Gastroesophageal sphincter (tissue), 4 donors: ENCODE data around the gene EMID1. TPM values are rescaled to one million over a fixed set of nuclear protein-coding genes. Genes with fewer than 3 reads are reported as not detected.
"Not testable (repeated sequence)": the region's sequence is repeated elsewhere in the genome, so short reads cannot be mapped to it uniquely, and the experiment has no call there.

ENCODE experiments used
- ATAC-seq: fragments of 150-250 bp; one replicate; pipeline ENCODE4 v1.9.1; 2016; ENCODE audit warnings: mild to moderate bottlenecking, moderate library complexity
- H3K27ac ChIP-seq, 4 donors: fragments of 200-600 bp; sonication (generic) in 3 of 4; 1 replicate in 3 of 4; 2 replicates in 1 of 4; pipeline ENCODE4 v1.5.1; 2016 to 2019
- H3K27me3 ChIP-seq: fragments of 200-600 bp; sonication (generic); one replicate; pipeline ENCODE4 v1.5.1; 2019
- H3K36me3 ChIP-seq, 2 donors: fragments of 200-600 bp; sonication (generic); one replicate each; pipeline ENCODE4 v1.5.1; 2019; ENCODE audit warnings: control low read depth in 1 of 2
- H3K4me1 ChIP-seq, 3 donors: fragments of 200-600 bp; sonication (generic); 1 replicate in 2 of 3; 2 replicates in 1 of 3; pipeline ENCODE4 v1.5.1; 2016 to 2019; ENCODE audit warnings: control low read depth in 2 of 3
- H3K4me3 ChIP-seq, 2 donors: fragments of 200-600 bp; sonication (generic); one replicate each; pipeline ENCODE4 v1.5.1; 2019; ENCODE audit warnings: mild to moderate bottlenecking in 1 of 2, moderate library complexity in 1 of 2
- H3K9me3 ChIP-seq, 3 donors: fragments of 200-600 bp; sonication (generic); one replicate each; pipeline ENCODE4 v1.5.1; 2017 to 2019; ENCODE audit warnings: control low read depth in 2 of 3
- EP300 ChIP-seq: sonication (generic); formaldehyde crosslinking; IDR thresholded peaks from one replicate; pipeline ENCODE4 v1.6.1; 2017; ENCODE audit warnings: antibody characterized with exemption, mild to moderate bottlenecking
- POLR2A ChIP-seq, 2 donors: fragments of 450-650 bp; IDR thresholded peaks; one replicate each; pipeline ENCODE4 v1.6.1; 2017; ENCODE audit warnings: antibody characterized with exemption in 2 of 2, mild to moderate bottlenecking in 2 of 2, moderate library complexity in 1 of 2
- POLR2AphosphoS5 ChIP-seq: sonication (generic); formaldehyde crosslinking; IDR thresholded peaks from one replicate; pipeline ENCODE4 v1.6.1; 2017; ENCODE audit warnings: antibody characterized with exemption
- WGBS, 2 donors: methylation state at CpG; one replicate each; pipeline ENCODE4 v1.1.5; 2018; ENCODE audit warnings: low coverage in 1 of 2; 5-methylcytosine and 5-hydroxymethylcytosine counted together
- total RNA-seq, 4 donors: library from RNA; depleted of rRNA; stranded (reverse); fragments of >200 nt; gene quantifications; one replicate each; pipeline ENCODE4 v1.1.0, GENCODE V29; 2016
- TF ChIP-seq, protein P1 (sequence below), 4 experiments: fragments of 200-600 bp in 2 of 4; fragments of 450-650 bp in 2 of 4; sonication (generic) in 1 of 4; IDR thresholded peaks; one replicate each; pipeline ENCODE4 v1.5.1; 2017 to 2019; ENCODE audit warnings: antibody characterized with exemption in 4 of 4, mild to moderate bottlenecking in 2 of 4, moderate library complexity in 2 of 4

Gene EMID1
- total RNA-seq, 4 donors from 2014 or later, result 0.15 to 1.5 (median 0.69) TPM

DNA sequence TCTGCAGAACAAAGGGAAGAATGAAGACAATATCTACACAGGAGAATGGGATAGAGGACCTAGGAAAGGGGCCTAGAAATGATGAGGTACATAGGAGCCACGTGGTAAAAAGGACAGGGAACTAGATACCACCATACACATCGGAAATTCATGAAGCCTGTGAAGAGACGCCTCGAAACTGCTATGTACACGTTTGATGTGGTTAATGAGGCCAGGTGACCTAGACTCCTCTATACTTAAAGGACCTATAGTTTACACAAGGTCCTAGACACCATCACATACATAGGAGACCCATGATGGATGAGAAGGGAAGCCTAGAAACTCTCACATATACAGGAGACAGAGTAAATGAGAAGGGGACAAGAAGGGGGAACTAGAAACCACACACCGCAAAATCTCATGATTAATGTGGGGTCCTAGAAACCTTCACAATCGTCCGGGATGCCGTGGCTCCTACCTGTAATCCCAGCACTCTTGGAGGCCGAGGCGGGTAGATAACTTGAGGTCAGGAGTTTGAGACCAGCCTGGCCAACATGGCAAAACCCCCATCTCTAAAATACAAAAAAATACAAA lies 38.3 kb downstream of the EMID1 start:
- no peak overlapping the region for H3K27ac ChIP-seq
- no peak for ATAC-seq
- peaks cover 0 to 4% (median 0%) of the 10 kb centered on the region in 3 donors for H3K4me1 ChIP-seq
- no peaks in the 10 kb centered on the region for H3K36me3 ChIP-seq
- no peak overlapping the region for H3K4me3 ChIP-seq
- H3K9me3 ChIP-seq, result peaks cover 0 to 20% (median 0%) of the 10 kb centered on the region in 3 donors
- WGBS, 2 donors, result 81 to 90% methylated on average over 5 to 10 of the region's 11 CpGs
- no peaks in the 10 kb centered on the region for H3K27me3 ChIP-seq
- TF ChIP-seq EP300 (no peak), POLR2A (IDR thresholded peaks at IDR 0.05) (no peak), POLR2AphosphoS5 (no peak)
- TF ChIP-seq, protein P1, sequence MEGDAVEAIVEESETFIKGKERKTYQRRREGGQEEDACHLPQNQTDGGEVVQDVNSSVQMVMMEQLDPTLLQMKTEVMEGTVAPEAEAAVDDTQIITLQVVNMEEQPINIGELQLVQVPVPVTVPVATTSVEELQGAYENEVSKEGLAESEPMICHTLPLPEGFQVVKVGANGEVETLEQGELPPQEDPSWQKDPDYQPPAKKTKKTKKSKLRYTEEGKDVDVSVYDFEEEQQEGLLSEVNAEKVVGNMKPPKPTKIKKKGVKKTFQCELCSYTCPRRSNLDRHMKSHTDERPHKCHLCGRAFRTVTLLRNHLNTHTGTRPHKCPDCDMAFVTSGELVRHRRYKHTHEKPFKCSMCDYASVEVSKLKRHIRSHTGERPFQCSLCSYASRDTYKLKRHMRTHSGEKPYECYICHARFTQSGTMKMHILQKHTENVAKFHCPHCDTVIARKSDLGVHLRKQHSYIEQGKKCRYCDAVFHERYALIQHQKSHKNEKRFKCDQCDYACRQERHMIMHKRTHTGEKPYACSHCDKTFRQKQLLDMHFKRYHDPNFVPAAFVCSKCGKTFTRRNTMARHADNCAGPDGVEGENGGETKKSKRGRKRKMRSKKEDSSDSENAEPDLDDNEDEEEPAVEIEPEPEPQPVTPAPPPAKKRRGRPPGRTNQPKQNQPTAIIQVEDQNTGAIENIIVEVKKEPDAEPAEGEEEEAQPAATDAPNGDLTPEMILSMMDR (IDR thresholded peaks at IDR 0.05), result no peak

DNA sequence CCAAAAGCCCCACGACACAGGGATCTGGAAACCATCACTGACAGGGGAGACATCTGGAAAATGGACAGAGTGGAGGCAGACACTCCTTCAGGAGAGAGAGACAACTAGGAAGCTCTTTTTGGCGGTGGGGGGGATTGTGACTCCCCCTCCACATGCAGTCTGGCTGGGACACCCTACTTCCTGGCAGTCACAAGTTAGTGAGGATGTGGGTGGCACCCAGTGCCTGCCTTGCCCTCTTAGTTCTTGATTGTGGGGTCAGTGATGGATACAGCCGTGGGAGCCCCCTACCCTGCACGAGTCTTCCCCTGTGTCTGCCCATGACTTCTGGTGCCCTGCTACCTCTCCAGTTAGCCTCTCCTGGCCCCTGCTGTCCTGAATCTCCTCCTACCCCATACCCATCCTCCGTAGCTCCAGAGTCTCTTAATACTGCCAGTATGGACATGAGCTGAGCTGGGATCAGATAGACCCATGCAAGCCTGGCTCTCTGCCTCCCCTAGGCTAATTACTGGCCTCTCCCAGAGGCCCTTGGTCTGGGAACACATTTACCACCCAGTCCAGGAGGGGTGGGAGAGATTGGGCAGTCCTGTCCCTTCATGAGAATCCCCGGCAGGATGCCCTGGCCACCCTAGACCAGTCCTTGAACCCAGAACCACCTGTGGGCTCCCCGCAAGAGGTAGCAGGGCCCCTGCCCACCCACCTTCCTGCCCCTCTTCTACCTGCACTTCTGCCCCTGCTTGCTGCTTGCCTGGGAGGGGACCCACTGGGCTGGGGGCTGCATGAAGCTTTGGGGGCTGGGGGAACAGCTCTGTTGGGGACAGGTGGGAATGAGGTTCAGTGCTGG lies 39.3 kb downstream of the EMID1 start:
- no peaks in the 10 kb centered on the region for H3K27me3 ChIP-seq
- TF ChIP-seq POLR2AphosphoS5, result no peak
- TF ChIP-seq, protein P1 (IDR thresholded peaks at IDR 0.05), result no peak
- TF ChIP-seq EP300, result no peak
- TF ChIP-seq POLR2A (IDR thresholded peaks at IDR 0.05), result no peak
- peak; percentile 31 for ATAC-seq

DNA sequence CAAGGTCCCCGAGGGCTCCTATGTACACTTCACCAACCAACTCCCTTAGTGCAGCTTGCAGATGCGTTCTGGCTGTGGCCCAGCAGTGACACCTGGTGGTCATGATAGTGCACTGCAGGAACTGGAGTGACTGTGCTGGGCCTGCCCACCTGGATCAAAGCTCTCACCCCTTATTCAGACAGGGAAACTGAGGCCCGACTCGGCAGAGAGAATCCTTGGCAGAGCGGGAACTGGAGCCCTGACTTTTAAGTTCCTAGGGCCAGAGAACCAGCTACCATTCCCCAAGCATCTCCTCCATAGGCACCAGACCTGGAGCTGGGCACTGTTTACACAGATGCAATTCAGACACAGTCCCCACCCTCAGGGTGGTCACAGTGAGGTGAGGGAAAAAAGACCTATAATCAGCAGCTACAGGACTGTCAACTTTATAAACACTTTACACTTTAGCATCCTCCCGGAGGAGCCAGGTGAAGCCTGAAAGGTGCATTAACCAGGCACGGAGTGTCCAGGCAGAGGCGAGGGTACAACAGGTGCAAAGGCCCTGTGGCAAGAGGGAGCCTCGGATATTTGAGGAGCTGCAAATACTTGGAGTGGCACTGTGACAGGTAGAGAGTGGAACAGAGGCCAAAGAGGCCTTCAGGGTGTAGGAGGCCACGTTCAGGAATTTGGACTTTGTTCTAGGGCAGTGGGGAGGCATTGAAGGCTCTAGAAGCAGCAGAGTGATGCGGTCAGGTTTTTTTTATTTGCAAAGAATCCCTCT lies 40.1 kb downstream of the EMID1 start:
- TF ChIP-seq POLR2AphosphoS5 (peak; percentile 12), POLR2A (IDR thresholded peaks at IDR 0.05) (no peak), EP300 (no peak)
- TF ChIP-seq, protein P1 (IDR thresholded peaks at IDR 0.05), result peak; percentile 86 to 95 (median 94)
- peak; percentile 81 for ATAC-seq
- no peaks in the 10 kb centered on the region for H3K27me3 ChIP-seq
- peaks cover 0 to 4% (median 0%) of the 10 kb centered on the region in 3 donors for H3K4me1 ChIP-seq
- 57 to 69% methylated on average over 4 to 8 of the region's 11 CpGs for WGBS, 2 donors
- no peak overlapping the region for H3K27ac ChIP-seq
- H3K9me3 ChIP-seq, result peaks cover 0 to 14% (median 0%) of the 10 kb centered on the region in 3 donors
- no peak overlapping the region for H3K4me3 ChIP-seq
- H3K36me3 ChIP-seq, result no peaks in the 10 kb centered on the region

More for the DNA sequence above, 39.3 kb downstream of the EMID1 start:
- H3K36me3 ChIP-seq, result no peaks in the 10 kb centered on the region
- peaks cover 0 to 14% (median 0%) of the 10 kb centered on the region in 3 donors for H3K9me3 ChIP-seq
- peaks cover 0 to 4% (median 0%) of the 10 kb centered on the region in 3 donors for H3K4me1 ChIP-seq
- 45 to 59% methylated on average over 3 of the region's 7 CpGs for WGBS, 2 donors
- no peak overlapping the region for H3K4me3 ChIP-seq
- no peak overlapping the region for H3K27ac ChIP-seq

DNA sequence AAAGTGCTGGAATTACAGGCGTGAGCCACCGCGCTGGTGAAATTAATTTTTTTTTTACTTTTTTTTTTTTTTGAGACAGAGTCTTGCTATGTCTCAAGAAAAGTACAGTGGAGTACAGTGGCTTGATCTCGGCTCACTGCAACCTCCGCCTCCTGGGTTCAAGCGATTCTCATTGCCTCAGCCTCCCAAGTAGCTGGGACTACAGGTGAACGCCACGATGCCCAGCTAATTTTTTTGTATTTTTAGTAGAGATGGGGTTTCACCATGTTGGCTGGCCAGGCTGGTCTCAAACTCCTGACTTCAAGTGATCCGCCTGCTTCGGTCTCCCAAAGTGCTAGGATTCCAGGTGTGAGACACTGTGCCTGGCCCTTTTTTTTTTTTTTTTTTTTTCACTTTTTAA lies 42.2 kb downstream of the EMID1 start:
- not testable (repeated sequence) for H3K9me3 ChIP-seq, ATAC-seq, H3K4me1 ChIP-seq, H3K27ac ChIP-seq, H3K27me3 ChIP-seq, H3K4me3 ChIP-seq, H3K36me3 ChIP-seq
- WGBS, 2 donors, result 85 to 95% methylated on average over 4 to 8 of the region's 10 CpGs

DNA sequence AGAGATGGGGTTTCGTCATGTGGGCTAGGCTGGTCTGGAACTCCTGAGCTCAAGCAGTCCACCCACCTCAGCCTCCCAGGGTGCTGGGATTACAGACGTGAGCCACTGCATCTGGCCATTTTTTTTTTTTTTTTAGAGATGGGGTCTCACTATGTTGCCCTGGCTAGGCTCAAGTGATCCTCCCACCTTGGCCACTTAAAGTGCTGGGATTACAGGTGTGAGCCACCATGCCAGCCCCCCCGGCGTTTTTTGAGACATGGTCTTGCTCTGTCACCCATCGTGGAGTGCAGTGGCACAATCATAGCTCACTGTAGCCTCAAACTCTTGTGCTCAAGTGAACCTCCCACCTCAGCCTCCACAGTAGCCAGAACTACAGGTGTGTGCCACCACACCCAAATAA lies 45.6 kb downstream of the EMID1 start:
- H3K4me1 ChIP-seq, result no peaks in the 10 kb centered on the region
- H3K9me3 ChIP-seq, result no peaks in the 10 kb centered on the region
- WGBS, 2 donors, result 93 to 100% methylated on average over 3 to 5 of the region's 5 CpGs
- no peak for ATAC-seq
- H3K4me3 ChIP-seq, result no peak overlapping the region
- H3K36me3 ChIP-seq, result no peaks in the 10 kb centered on the region
- no peaks in the 10 kb centered on the region for H3K27me3 ChIP-seq
- TF ChIP-seq EP300 (no peak), POLR2A (IDR thresholded peaks at IDR 0.05) (no peak), POLR2AphosphoS5 (no peak)
- TF ChIP-seq, protein P1 (IDR thresholded peaks at IDR 0.05), result no peak
- no peak overlapping the region for H3K27ac ChIP-seq
